PC-9 (cell line): ENCODE results near the gene C22orf39. TPM values are rescaled to one million over a fixed set of nuclear protein-coding genes. Genes with fewer than 3 reads are reported as not detected.

ENCODE experiments used
- BruUV-seq: library from RNA; stranded (reverse); fragments of 400-500 nt; replicated peaks from 2 replicates; lab custom pipeline; 2021; lab: Mats Ljungman, UMichigan
- CTCF ChIA-PET: fragments of 300-600 bp; sonication (Branson Sonifier 250); formaldehyde crosslinking; loops from one replicate; lab custom pipeline; 2022; ENCODE audit warnings: antibody characterized with exemption; lab: Charles Lee
- POLR2A ChIA-PET: fragments of 300-600 bp; sonication (Branson Sonifier 250); formaldehyde crosslinking; loops from one replicate; lab custom pipeline; 2022; ENCODE audit warnings: antibody characterized with exemption; ENCODE audit not compliant: unreplicated experiment; lab: Charles Lee
- DNase-seq, 2 experiments: peaks; one replicate each; pipeline versions ENCODE4 v3.0.0 to v3.0.0-alpha.2; 2015 to 2022; ENCODE audit warnings: mixed read lengths in 1 of 2
- H2AFZ ChIP-seq: fragments of 200-600 bp; sonication (generic); 2 replicates; pipeline ENCODE4 v1.8.1; 2017; ENCODE audit warnings: antibody characterized with exemption
- H3F3A ChIP-seq: fragments of 200-600 bp; sonication (generic); 2 replicates; pipeline ENCODE4 v1.8.1; 2017; ENCODE audit warnings: antibody characterized with exemption, mild to moderate bottlenecking, low read depth; ENCODE audit not compliant: insufficient read depth
- H3K27ac ChIP-seq: fragments of 200-600 bp; sonication (generic); 2 replicates; pipeline ENCODE4 v1.6.1; 2016; ENCODE audit warnings: mixed run types
- H3K27me3 ChIP-seq: fragments of 200-600 bp; sonication (generic); 2 replicates; pipeline ENCODE4 v1.6.1; 2016; ENCODE audit warnings: low read depth, mixed run types; ENCODE audit not compliant: insufficient read depth
- H3K36me3 ChIP-seq: fragments of 200-600 bp; sonication (generic); 2 replicates; pipeline ENCODE4 v1.6.1; 2016; ENCODE audit warnings: low read depth, mixed run types
- H3K4me1 ChIP-seq: fragments of 200-600 bp; sonication (generic); replicated peaks from 2 replicates; pipeline ENCODE4 v1.6.1; 2016; ENCODE audit warnings: mixed run types; ENCODE audit not compliant: insufficient read depth
- H3K4me2 ChIP-seq: fragments of 200-600 bp; sonication (generic); 2 replicates; pipeline ENCODE4 v1.6.1; 2017; ENCODE audit warnings: mixed run types
- H3K4me3 ChIP-seq: fragments of 200-600 bp; sonication (generic); 2 replicates; pipeline ENCODE4 v1.6.1; 2016; ENCODE audit warnings: mixed run types
- H3K79me2 ChIP-seq: fragments of 200-600 bp; sonication (generic); 2 replicates; pipeline ENCODE4 v1.6.1; 2017; ENCODE audit warnings: low read depth, mixed run types
- H3K9me2 ChIP-seq: fragments of 200-600 bp; sonication (generic); 2 replicates; pipeline ENCODE4 v1.8.1; 2017; ENCODE audit warnings: mild to moderate bottlenecking; ENCODE audit not compliant: insufficient read depth
- H3K9me3 ChIP-seq: fragments of 200-600 bp; sonication (generic); 2 replicates; pipeline ENCODE4 v1.8.1; 2016; ENCODE audit warnings: low read depth; ENCODE audit not compliant: insufficient read depth
- H4K20me1 ChIP-seq: fragments of 200-600 bp; sonication (generic); 2 replicates; pipeline ENCODE4 v1.8.1; 2017; ENCODE audit not compliant: insufficient read depth
- CTCF ChIP-seq: fragments of 200-600 bp; sonication (generic); conservative IDR thresholded peaks from 2 replicates; pipeline ENCODE4 v1.6.1; 2017; ENCODE audit warnings: mixed run types, antibody characterized with exemption, mild to moderate bottlenecking, moderate library complexity
- EZH2 ChIP-seq: fragments of 200-600 bp; sonication (generic); IDR thresholded peaks from 2 replicates; pipeline ENCODE4 v1.8.0; 2017; ENCODE audit warnings: antibody characterized with exemption, low read depth
- intact Hi-C: fragments of 100-400 bp; cut with micrococcal nuclease; formaldehyde crosslinking; loops from one replicate; pipeline ENCODE4 v1.10.0; 2022; ENCODE audit not compliant: unreplicated experiment
- total RNA-seq: library from RNA; stranded (reverse); gene quantifications from 2 replicates; pipeline ENCODE4 v1.2.3, GENCODE V29; 2021

Gene C22orf39
- total RNA-seq, 1 experiment from 2014 or later, result 12.3 TPM

GRCh38 chr22:19488285-19488684, 40.8 kb upstream of the C22orf39 start:
- DNase-seq, result no peak
- no peak overlapping the region for H3K4me3 ChIP-seq
- BruUV-seq, result no TSS peak
- TF ChIP-seq EZH2 (no peak), CTCF (no peak)
- H3F3A ChIP-seq, result no peaks in the 10 kb centered on the region
- CTCF ChIA-PET, result no interaction called here
- no peaks in the 10 kb centered on the region for H3K27me3 ChIP-seq
- no peaks in the 10 kb centered on the region for H3K9me2 ChIP-seq
- H3K4me2 ChIP-seq, result no peak overlapping the region
- no peaks in the 10 kb centered on the region for H3K9me3 ChIP-seq
- no peaks in the 10 kb centered on the region for H3K4me1 ChIP-seq
- no peak overlapping the region for H3K27ac ChIP-seq
- H4K20me1 ChIP-seq, result no peaks in the 10 kb centered on the region
- no peaks in the 10 kb centered on the region for H3K36me3 ChIP-seq
- H2AFZ ChIP-seq, result no peak overlapping the region
- POLR2A ChIA-PET, result no interaction called here
- intact Hi-C loops, result no loop called here
- H3K79me2 ChIP-seq, result no peaks in the 10 kb centered on the region

- Histone ChIP-seq H3K27me3 (no peaks in the 10 kb centered on the region), H3K79me2 (peaks cover 11% of the 10 kb centered on the region), H2AFZ (no peak overlapping the region), H3K9me3 (no peaks in the 10 kb centered on the region), H3F3A (no peaks in the 10 kb centered on the region), H3K4me3 (no peak overlapping the region), H3K9me2 (no peaks in the 10 kb centered on the region), H3K36me3 (no peaks in the 10 kb centered on the region), H3K4me1 (peaks cover 8% of the 10 kb centered on the region), H4K20me1 (no peaks in the 10 kb centered on the region), H3K4me2 (no peak overlapping the region), H3K27ac (no peak overlapping the region)
- intact Hi-C loops, result no loop called here
- no TSS peak for BruUV-seq
- no peak for TF ChIP-seq CTCF
- no peak for TF ChIP-seq EZH2
- POLR2A ChIA-PET, result no interaction called here
- no peak for DNase-seq
- CTCF ChIA-PET, result no interaction called here
These were observed 36.2 kb upstream of the C22orf39 start for GRCh38 chr22:19483481-19484244.

GRCh38 chr22:19482297-19482696, 34.8 kb upstream of the C22orf39 start:
- DNase-seq, result no peak
- Histone ChIP-seq H3K27me3 (no peaks in the 10 kb centered on the region), H3K4me3 (no peak overlapping the region), H3K27ac (no peak overlapping the region), H3K9me3 (no peaks in the 10 kb centered on the region), H3K79me2 (peaks cover 25% of the 10 kb centered on the region), H3K9me2 (no peaks in the 10 kb centered on the region), H3K4me1 (peaks cover 12% of the 10 kb centered on the region), H3K36me3 (no peaks in the 10 kb centered on the region), H3K4me2 (no peak overlapping the region), H3F3A (no peaks in the 10 kb centered on the region), H4K20me1 (peaks cover 9% of the 10 kb centered on the region), H2AFZ (no peak overlapping the region)
- TF ChIP-seq CTCF (no peak), EZH2 (no peak)
- BruUV-seq, result no TSS peak
- ChIA-PET CTCF (no interaction called here), POLR2A (no interaction called here)
- intact Hi-C loops, result no loop called here
